ENCODE results near the gene IL4R.
"Not testable (repeated sequence)": the region's sequence is repeated elsewhere in the genome, so short reads cannot be mapped to it uniquely, and the experiment has no call there.

IL4R gene

DNA sequence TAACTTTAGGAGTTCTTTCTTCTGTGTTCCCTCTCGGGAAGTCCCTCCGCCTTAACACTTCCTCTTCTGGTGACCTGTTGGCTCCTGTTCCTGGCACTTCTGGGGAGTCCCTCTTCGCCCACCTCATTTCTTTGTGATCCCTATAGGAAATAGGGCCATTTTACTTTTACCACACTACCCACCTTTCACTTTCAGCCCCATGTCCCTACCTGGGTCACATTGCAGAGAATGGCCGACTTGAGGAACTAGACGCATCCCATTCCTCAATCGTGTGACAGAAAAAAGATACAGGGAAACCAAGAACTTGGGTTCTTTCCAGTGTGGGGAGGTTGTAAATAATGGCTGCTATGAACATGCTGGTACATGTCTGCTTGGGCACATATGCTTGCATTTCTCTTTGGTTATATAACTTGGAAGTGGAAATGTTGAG, 94.8 kb downstream of the IL4R start:
- Histone ChIP-seq H3K27me3 (replicated peaks; ENCODE audit: insufficient read depth, low read length) (no peaks in the 10 kb centered on the region), H3K4me2 (ENCODE audit: low read depth, low read length) (no peak overlapping the region), H4K20me1 (ENCODE audit: insufficient read depth, low read length) (no peaks in the 10 kb centered on the region), H3K9ac (ENCODE audit: low read length) (no peak overlapping the region), H3K9me2 (replicated peaks; ENCODE audit: insufficient read depth, low read length) (no peaks in the 10 kb centered on the region), H3K36me3 (replicated peaks; ENCODE audit: insufficient read depth, low read length) (no peaks in the 10 kb centered on the region), H3K9me3 (replicated peaks; ENCODE audit: insufficient read depth, low read length) (no peaks in the 10 kb centered on the region), H3K27ac (ENCODE audit: low read length) (no peak overlapping the region), H2AFZ (ENCODE audit: low read length) (no peak overlapping the region), H3K4me1 (ENCODE audit: low read length) (no peaks in the 10 kb centered on the region), H3K4me3 (ENCODE audit: low read length) (no peak overlapping the region), H3F3A (ENCODE audit: insufficient read depth, low read length) (no peaks in the 10 kb centered on the region), H3K79me2 (ENCODE audit: low read length) (peaks cover 18% of the 10 kb centered on the region)
- TF ChIP-seq EZH2phosphoT487 (IDR thresholded peaks at IDR 0.05; ENCODE audit: low read length) (no peak), EZH2 (optimal IDR thresholded peaks at IDR 0.05; ENCODE audit: low read depth, low read length) (no peak)
- TF ChIP-seq, protein P1, sequence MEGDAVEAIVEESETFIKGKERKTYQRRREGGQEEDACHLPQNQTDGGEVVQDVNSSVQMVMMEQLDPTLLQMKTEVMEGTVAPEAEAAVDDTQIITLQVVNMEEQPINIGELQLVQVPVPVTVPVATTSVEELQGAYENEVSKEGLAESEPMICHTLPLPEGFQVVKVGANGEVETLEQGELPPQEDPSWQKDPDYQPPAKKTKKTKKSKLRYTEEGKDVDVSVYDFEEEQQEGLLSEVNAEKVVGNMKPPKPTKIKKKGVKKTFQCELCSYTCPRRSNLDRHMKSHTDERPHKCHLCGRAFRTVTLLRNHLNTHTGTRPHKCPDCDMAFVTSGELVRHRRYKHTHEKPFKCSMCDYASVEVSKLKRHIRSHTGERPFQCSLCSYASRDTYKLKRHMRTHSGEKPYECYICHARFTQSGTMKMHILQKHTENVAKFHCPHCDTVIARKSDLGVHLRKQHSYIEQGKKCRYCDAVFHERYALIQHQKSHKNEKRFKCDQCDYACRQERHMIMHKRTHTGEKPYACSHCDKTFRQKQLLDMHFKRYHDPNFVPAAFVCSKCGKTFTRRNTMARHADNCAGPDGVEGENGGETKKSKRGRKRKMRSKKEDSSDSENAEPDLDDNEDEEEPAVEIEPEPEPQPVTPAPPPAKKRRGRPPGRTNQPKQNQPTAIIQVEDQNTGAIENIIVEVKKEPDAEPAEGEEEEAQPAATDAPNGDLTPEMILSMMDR (IDR thresholded peaks at IDR 0.05; ENCODE audit: low read length), result no peak
- DNase-seq, result no peak

DNA sequence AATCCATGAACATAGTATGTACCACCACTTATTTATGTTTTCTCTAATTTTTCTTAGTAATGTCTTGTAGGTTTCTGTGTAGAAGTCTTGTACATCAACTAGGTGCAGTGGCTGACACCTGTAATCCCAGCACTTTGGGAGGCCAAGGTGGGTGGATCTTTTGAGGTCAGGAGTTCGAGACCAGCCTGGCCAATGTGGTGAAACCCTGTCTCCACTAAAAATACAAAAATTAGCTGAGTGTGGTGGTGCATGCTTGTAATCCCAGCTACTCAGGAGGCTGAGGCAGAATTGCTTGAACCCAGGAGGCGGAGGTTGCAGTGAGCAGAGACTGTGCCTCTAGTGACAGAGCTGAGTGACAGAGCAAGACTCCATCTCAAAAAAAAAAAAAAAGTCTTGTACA, 96.2 kb downstream of the IL4R start:
- not testable (repeated sequence) for H3K36me3 ChIP-seq (replicated peaks; ENCODE audit: insufficient read depth, low read length); H3K9me2 ChIP-seq (replicated peaks; ENCODE audit: insufficient read depth, low read length); H2AFZ ChIP-seq (ENCODE audit: low read length); H4K20me1 ChIP-seq (ENCODE audit: insufficient read depth, low read length); H3K27ac ChIP-seq (ENCODE audit: low read length); H3K9me3 ChIP-seq (replicated peaks; ENCODE audit: insufficient read depth, low read length); H3K4me1 ChIP-seq (ENCODE audit: low read length); H3F3A ChIP-seq (ENCODE audit: insufficient read depth, low read length); H3K9ac ChIP-seq (ENCODE audit: low read length); H3K4me3 ChIP-seq (ENCODE audit: low read length); H3K79me2 ChIP-seq (ENCODE audit: low read length); H3K27me3 ChIP-seq (replicated peaks; ENCODE audit: insufficient read depth, low read length); DNase-seq; H3K4me2 ChIP-seq (ENCODE audit: low read depth, low read length)

DNA sequence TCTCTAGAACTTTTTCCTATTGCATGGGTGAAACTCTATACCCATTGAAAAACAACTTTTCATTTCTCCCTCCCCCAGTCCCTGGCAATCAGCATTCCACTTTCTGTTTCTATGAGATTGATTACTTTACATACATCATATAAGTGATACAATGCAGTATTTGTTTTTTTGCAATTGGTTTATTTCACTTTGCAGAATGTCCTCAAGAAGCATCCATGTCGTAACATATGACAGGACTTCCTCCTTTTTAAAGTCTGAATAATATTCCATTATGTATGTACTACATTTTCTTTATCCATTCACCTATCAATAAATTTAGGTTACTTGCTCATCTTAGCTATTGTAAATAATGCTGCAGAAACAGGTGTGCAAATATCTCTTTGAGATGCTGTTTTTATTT, 97.0 kb downstream of the IL4R start:
- Histone ChIP-seq H3K4me1 (ENCODE audit: low read length) (no peaks in the 10 kb centered on the region), H3K4me3 (ENCODE audit: low read length) (no peak overlapping the region), H3K4me2 (ENCODE audit: low read depth, low read length) (no peak overlapping the region), H2AFZ (ENCODE audit: low read length) (no peak overlapping the region), H3K9me2 (replicated peaks; ENCODE audit: insufficient read depth, low read length) (no peaks in the 10 kb centered on the region), H3K27me3 (replicated peaks; ENCODE audit: insufficient read depth, low read length) (no peaks in the 10 kb centered on the region), H4K20me1 (ENCODE audit: insufficient read depth, low read length) (no peaks in the 10 kb centered on the region), H3K9ac (ENCODE audit: low read length) (no peak overlapping the region), H3F3A (ENCODE audit: insufficient read depth, low read length) (no peaks in the 10 kb centered on the region), H3K9me3 (replicated peaks; ENCODE audit: insufficient read depth, low read length) (no peaks in the 10 kb centered on the region), H3K79me2 (ENCODE audit: low read length) (0 out of 2 replicates have a peak, but pooled peaks cover 9% of the 10 kb centered on the region), H3K27ac (ENCODE audit: low read length) (no peak overlapping the region), H3K36me3 (replicated peaks; ENCODE audit: insufficient read depth, low read length) (no peaks in the 10 kb centered on the region)
- no peak for DNase-seq
- TF ChIP-seq, protein P1 (IDR thresholded peaks at IDR 0.05; ENCODE audit: low read length), result no peak
- TF ChIP-seq EZH2phosphoT487 (IDR thresholded peaks at IDR 0.05; ENCODE audit: low read length), result no peak
- no peak for TF ChIP-seq EZH2 (optimal IDR thresholded peaks at IDR 0.05; ENCODE audit: low read depth, low read length)

DNA sequence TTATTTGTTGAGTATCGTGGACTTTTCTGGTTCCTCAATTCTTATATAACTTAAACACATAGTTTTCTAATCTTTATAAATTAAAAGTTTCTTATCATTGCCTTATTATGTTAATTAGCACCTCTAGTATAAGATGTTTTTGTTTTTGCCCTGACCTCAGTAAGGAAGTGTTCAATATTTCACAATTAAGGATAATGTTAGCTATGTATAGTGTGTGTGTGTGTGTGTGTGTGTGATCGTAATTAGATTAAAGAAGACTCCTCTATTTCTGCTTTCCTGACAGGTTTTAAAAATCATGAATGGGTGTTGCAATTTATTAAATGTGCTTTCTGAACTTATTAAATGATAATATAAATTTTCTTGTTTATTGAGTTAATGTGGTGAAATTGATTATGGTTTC, 100.2 kb downstream of the IL4R start:
- Histone ChIP-seq H3K36me3 (replicated peaks; ENCODE audit: insufficient read depth, low read length) (no peaks in the 10 kb centered on the region), H3K9me3 (replicated peaks; ENCODE audit: insufficient read depth, low read length) (no peaks in the 10 kb centered on the region)
- no peak for DNase-seq

More for the DNA sequence above, 100.2 kb downstream of the IL4R start:
- Histone ChIP-seq H2AFZ (ENCODE audit: low read length) (no peak overlapping the region), H3K27me3 (replicated peaks; ENCODE audit: insufficient read depth, low read length) (no peaks in the 10 kb centered on the region), H3F3A (ENCODE audit: insufficient read depth, low read length) (no peaks in the 10 kb centered on the region), H3K79me2 (ENCODE audit: low read length) (0 out of 2 replicates have a peak, but pooled peaks cover 6% of the 10 kb centered on the region), H4K20me1 (ENCODE audit: insufficient read depth, low read length) (no peaks in the 10 kb centered on the region), H3K9ac (ENCODE audit: low read length) (no peak overlapping the region), H3K4me1 (ENCODE audit: low read length) (no peaks in the 10 kb centered on the region), H3K4me3 (ENCODE audit: low read length) (no peak overlapping the region), H3K9me2 (replicated peaks; ENCODE audit: insufficient read depth, low read length) (no peaks in the 10 kb centered on the region), H3K27ac (ENCODE audit: low read length) (no peak overlapping the region), H3K4me2 (ENCODE audit: low read depth, low read length) (no peak overlapping the region)
- TF ChIP-seq, protein P1 (IDR thresholded peaks at IDR 0.05; ENCODE audit: low read length), result no peak
- no peak for TF ChIP-seq EZH2phosphoT487 (IDR thresholded peaks at IDR 0.05; ENCODE audit: low read length)
- TF ChIP-seq EZH2 (optimal IDR thresholded peaks at IDR 0.05; ENCODE audit: low read depth, low read length), result no peak
